HG03460 (cell line): ENCODE measurements around the gene FOXF1.

Experiments used
- ATAC-seq: cut with Tn5 transposase; IDR thresholded peaks from one replicate; pipeline ENCODE4 v1.9.1; 2021; ENCODE audit not compliant: unreplicated experiment

The FOXF1 gene

GRCh38 chr16:86510465-86511261 is at the start of gene FOXF1:
TSS of gene FOXF1 (plus strand) at chr16:86510527. CDS start at chr16:86510570, 43 bp downstream.
- no peak for ATAC-seq

GRCh38 chr16:86461037-86461436 is 49.3 kb upstream of the FOXF1 start:
- ATAC-seq = no peak

GRCh38 chr16:86462334-86463084 is 47.8 kb upstream of the FOXF1 start:
- ATAC-seq = no peak

GRCh38 chr16:86464044-86464443 is 46.3 kb upstream of the FOXF1 start:
- ATAC-seq = no peak

GRCh38 chr16:86465434-86465833 is 44.9 kb upstream of the FOXF1 start:
- no peak for ATAC-seq

- no peak for ATAC-seq
Observed at GRCh38 chr16:86466696-86467406, 43.5 kb upstream of the FOXF1 start.

- ATAC-seq = no peak
Observed at GRCh38 chr16:86467490-86467889, 42.8 kb upstream of the FOXF1 start.

- no peak for ATAC-seq
Observed at GRCh38 chr16:86470964-86471363, 39.4 kb upstream of the FOXF1 start.

GRCh38 chr16:86471896-86472295 is 38.4 kb upstream of the FOXF1 start:
- no peak for ATAC-seq

GRCh38 chr16:86472366-86472765 is 38.0 kb upstream of the FOXF1 start:
- ATAC-seq = no peak

- ATAC-seq = no peak
Observed at GRCh38 chr16:86476956-86477534, 33.3 kb upstream of the FOXF1 start.

GRCh38 chr16:86477642-86478041 is 32.7 kb upstream of the FOXF1 start:
- ATAC-seq = no peak

- ATAC-seq = no peak
Observed at GRCh38 chr16:86478779-86479178, 31.5 kb upstream of the FOXF1 start.

- ATAC-seq = no peak
Observed at GRCh38 chr16:86479419-86479818, 30.9 kb upstream of the FOXF1 start.

- no peak for ATAC-seq
Observed at GRCh38 chr16:86480444-86480843, 29.9 kb upstream of the FOXF1 start.

- no peak for ATAC-seq
Observed at GRCh38 chr16:86481607-86482006, 28.7 kb upstream of the FOXF1 start.

GRCh38 chr16:86484240-86484639 is 26.1 kb upstream of the FOXF1 start:
- no peak for ATAC-seq

GRCh38 chr16:86485746-86486145 is 24.6 kb upstream of the FOXF1 start:
- ATAC-seq = no peak

- ATAC-seq = no peak
Observed at GRCh38 chr16:86490859-86491639, 19.3 kb upstream of the FOXF1 start.

- no peak for ATAC-seq
Observed at GRCh38 chr16:86491640-86492023, 18.7 kb upstream of the FOXF1 start.
